Activated CD4-positive, alpha-beta memory T cell treated with anti-CD3 and anti-CD28 coated beads, Interleukin-2, amount 10 ng/mL, durations not matched to agents 7 days and 5 days (primary cell): Measurements from ENCODE around the gene CYB561A3. TPM values are rescaled to one million over a fixed set of nuclear protein-coding genes. Genes with fewer than 3 reads are reported as not detected.

Experiments
- CTCF ChIA-PET: fragments of 350-600 bp; sonication (Branson Sonifier 250); formaldehyde crosslinking; loops from one replicate; lab custom pipeline; 2021; ENCODE audit warnings: antibody characterized with exemption, inconsistent platforms; lab: Charles Lee
- POLR2A ChIA-PET: fragments of 350-600 bp; sonication (Branson Sonifier 250); formaldehyde crosslinking; loops from one replicate; lab custom pipeline; 2021; ENCODE audit warnings: antibody characterized with exemption; lab: Charles Lee
- DNase-seq: peaks from one replicate; pipeline ENCODE4 v3.0.0-alpha.2; 2020
- H3K27ac Mint-ChIP-seq: one replicate; pipeline ENCODE4 v1.8.0; 2021; ENCODE audit warnings: mild to moderate bottlenecking, mixed read lengths
- H3K27me3 Mint-ChIP-seq: one replicate; pipeline ENCODE4 v1.8.0; 2021; ENCODE audit warnings: mixed read lengths
- H3K36me3 Mint-ChIP-seq: one replicate; pipeline ENCODE4 v1.8.0; 2021; ENCODE audit warnings: low read depth, mixed read lengths
- H3K4me1 Mint-ChIP-seq: one replicate; pipeline ENCODE4 v1.8.0; 2021; ENCODE audit warnings: mixed read lengths
- H3K4me3 Mint-ChIP-seq: one replicate; pipeline ENCODE4 v1.8.0; 2021; ENCODE audit warnings: mild to moderate bottlenecking, mixed read lengths
- H3K9me3 Mint-ChIP-seq: one replicate; pipeline ENCODE4 v1.8.0; 2021; ENCODE audit warnings: mixed read lengths
- total RNA-seq, 2 experiments: library from RNA; stranded (reverse); gene quantifications; one replicate each; pipeline ENCODE4 v1.2.3, GENCODE V29; 2021

CYB561A3 gene
- total RNA-seq = 10 to 100 TPM; 36.0 to 38.6 TPM

GRCh38 chr11:61361741-61362541 lies at the start of gene CYB561A3, which contains the start of gene TMEM138:
TSS of gene CYB561A3 (minus strand) at chr11:61361882. CDS start at chr11:61356713, 5,169 bp downstream.
TSS of gene TMEM138 (plus strand) at chr11:61362374. CDS start at chr11:61364391, 2,017 bp downstream.
- ChIA-PET CTCF (interaction anchor here (0.9 to 10.0 kb wide), 10 partner anchors 12 to 448 kb away, joined by 3 to 153 read pairs (median 5); partner anchors contain the start of genes CPSF7, DDB1, SDHAF2 and TKFC), POLR2A (interaction anchor here (0.6 to 5.3 kb wide), 38 partner anchors 9 to 1479 kb away, joined by 3 to 118 read pairs (median 4); partner anchors contain the start of genes CD5, CPSF7, DDB1 and FTH1)
- H3K4me1 Mint-ChIP-seq = peaks cover 43% of the 10 kb centered on the region
- H3K27me3 Mint-ChIP-seq = no peaks in the 10 kb centered on the region
- no peaks in the 10 kb centered on the region for H3K9me3 Mint-ChIP-seq
- peak; percentile 93 for DNase-seq
- H3K27ac Mint-ChIP-seq = peak within 1 kb of the TSS; percentile 97
- H3K4me3 Mint-ChIP-seq = peak within 1 kb of the TSS; percentile 98
- peaks cover 29% of the 10 kb centered on the region for H3K36me3 Mint-ChIP-seq

GRCh38 chr11:61406991-61407728 lies 45.5 kb upstream of the CYB561A3 start:
- no peaks in the 10 kb centered on the region for H3K27me3 Mint-ChIP-seq
- ChIA-PET CTCF (interaction anchor here (1.1 kb wide), 1 partner anchor 14 kb away, joined by 3 read pairs; the partner anchor contains the start of gene TMEM216), POLR2A (interaction anchor here (1.3 to 2.5 kb wide), 4 partner anchors 11 to 23 kb away, joined by 3 to 7 read pairs (median 5); partner anchors contain the start of genes CPSF7, SDHAF2 and TMEM216)
- H3K4me1 Mint-ChIP-seq = peaks cover 2% of the 10 kb centered on the region
- H3K36me3 Mint-ChIP-seq = peaks cover 75% of the 10 kb centered on the region
- H3K4me3 Mint-ChIP-seq = no peak overlapping the region
- no peak overlapping the region for H3K27ac Mint-ChIP-seq
- DNase-seq = no peak
- H3K9me3 Mint-ChIP-seq = no peaks in the 10 kb centered on the region

GRCh38 chr11:61406067-61406466 lies 44.4 kb upstream of the CYB561A3 start:
- Mint-ChIP-seq H3K4me1 (peaks cover 2% of the 10 kb centered on the region), H3K27me3 (no peaks in the 10 kb centered on the region), H3K27ac (no peak overlapping the region), H3K9me3 (no peaks in the 10 kb centered on the region), H3K36me3 (peaks cover 71% of the 10 kb centered on the region), H3K4me3 (no peak overlapping the region)
- POLR2A ChIA-PET = interaction anchor here (1.3 to 2.5 kb wide), 2 partner anchors 14 to 23 kb away, joined by 4 to 7 read pairs; partner anchors contain the start of genes CPSF7, SDHAF2 and TMEM216
- DNase-seq = no peak
- CTCF ChIA-PET = interaction anchor here (1.1 kb wide), 1 partner anchor 13 kb away, joined by 3 read pairs; the partner anchor contains the start of gene TMEM216

GRCh38 chr11:61404641-61405040 lies 43.0 kb upstream of the CYB561A3 start:
- H3K27ac Mint-ChIP-seq = peak overlapping the region; percentile 30
- H3K9me3 Mint-ChIP-seq = no peaks in the 10 kb centered on the region
- no peaks in the 10 kb centered on the region for H3K27me3 Mint-ChIP-seq
- H3K4me1 Mint-ChIP-seq = peaks cover 2% of the 10 kb centered on the region
- H3K36me3 Mint-ChIP-seq = peaks cover 71% of the 10 kb centered on the region
- no peak overlapping the region for H3K4me3 Mint-ChIP-seq
- POLR2A ChIA-PET = no interaction called here
- CTCF ChIA-PET = no interaction called here
- DNase-seq = no peak

GRCh38 chr11:61404103-61404502 lies 42.4 kb upstream of the CYB561A3 start:
- no peaks in the 10 kb centered on the region for H3K27me3 Mint-ChIP-seq
- peaks cover 71% of the 10 kb centered on the region for H3K36me3 Mint-ChIP-seq
- H3K4me3 Mint-ChIP-seq = no peak overlapping the region
- ChIA-PET POLR2A (no interaction called here), CTCF (no interaction called here)
- no peaks in the 10 kb centered on the region for H3K9me3 Mint-ChIP-seq
- no peak for DNase-seq
- H3K4me1 Mint-ChIP-seq = peaks cover 2% of the 10 kb centered on the region
- H3K27ac Mint-ChIP-seq = no peak overlapping the region

GRCh38 chr11:61403658-61404057 lies 42.0 kb upstream of the CYB561A3 start:
- Mint-ChIP-seq H3K4me1 (peaks cover 2% of the 10 kb centered on the region), H3K9me3 (no peaks in the 10 kb centered on the region), H3K27me3 (no peaks in the 10 kb centered on the region), H3K36me3 (peaks cover 73% of the 10 kb centered on the region), H3K4me3 (no peak overlapping the region), H3K27ac (no peak overlapping the region)
- no peak for DNase-seq
- ChIA-PET POLR2A (no interaction called here), CTCF (no interaction called here)

GRCh38 chr11:61401573-61401972 lies 39.9 kb upstream of the CYB561A3 start:
- H3K4me3 Mint-ChIP-seq = no peak overlapping the region
- no peaks in the 10 kb centered on the region for H3K4me1 Mint-ChIP-seq
- peaks cover 59% of the 10 kb centered on the region for H3K36me3 Mint-ChIP-seq
- POLR2A ChIA-PET = interaction anchor here (0.7 to 3.0 kb wide), 5 partner anchors 9 to 40 kb away, joined by 3 to 11 read pairs (median 6); partner anchors contain the start of genes CPSF7, CYB561A3, SDHAF2 and TMEM138
- no peaks in the 10 kb centered on the region for H3K27me3 Mint-ChIP-seq
- no peak for DNase-seq
- CTCF ChIA-PET = interaction anchor here (0.9 to 10.1 kb wide), 5 partner anchors 9 to 76 kb away, joined by 3 to 58 read pairs (median 5); partner anchors contain the start of gene TMEM216
- no peaks in the 10 kb centered on the region for H3K9me3 Mint-ChIP-seq
- H3K27ac Mint-ChIP-seq = no peak overlapping the region

GRCh38 chr11:61401173-61401572 lies 39.5 kb upstream of the CYB561A3 start:
- no peak overlapping the region for H3K27ac Mint-ChIP-seq
- peaks cover 56% of the 10 kb centered on the region for H3K36me3 Mint-ChIP-seq
- no peaks in the 10 kb centered on the region for H3K27me3 Mint-ChIP-seq
- ChIA-PET POLR2A (interaction anchor here (0.7 to 3.0 kb wide), 4 partner anchors 9 to 39 kb away, joined by 3 to 11 read pairs (median 8); partner anchors contain the start of genes CPSF7, CYB561A3, SDHAF2 and TMEM138), CTCF (interaction anchor here (1.4 to 10.1 kb wide), 4 partner anchors 9 to 76 kb away, joined by 4 to 58 read pairs (median 7); partner anchors contain the start of gene TMEM216)
- no peak overlapping the region for H3K4me3 Mint-ChIP-seq
- DNase-seq = no peak
- H3K4me1 Mint-ChIP-seq = no peaks in the 10 kb centered on the region
- no peaks in the 10 kb centered on the region for H3K9me3 Mint-ChIP-seq

GRCh38 chr11:61392981-61393595 lies 31.4 kb upstream of the CYB561A3 start:
- peaks cover 25% of the 10 kb centered on the region for H3K4me1 Mint-ChIP-seq
- peak overlapping the region; percentile 80 for H3K4me3 Mint-ChIP-seq
- peak overlapping the region; percentile 85 for H3K27ac Mint-ChIP-seq
- CTCF ChIA-PET = interaction anchor here (0.9 to 10.1 kb wide), 10 partner anchors 8 to 59 kb away, joined by 3 to 58 read pairs (median 4); partner anchors contain the start of genes CYB561A3 and TMEM138
- DNase-seq = no peak
- POLR2A ChIA-PET = interaction anchor here (0.9 to 5.4 kb wide), 14 partner anchors 8 to 130 kb away, joined by 3 to 50 read pairs (median 6); partner anchors contain the start of genes CPSF7, CYB561A3, DDB1 and SDHAF2
- H3K36me3 Mint-ChIP-seq = peaks cover 17% of the 10 kb centered on the region
- no peaks in the 10 kb centered on the region for H3K27me3 Mint-ChIP-seq
- H3K9me3 Mint-ChIP-seq = peaks cover 6% of the 10 kb centered on the region

GRCh38 chr11:61390161-61390560 lies 28.5 kb upstream of the CYB561A3 start:
- Mint-ChIP-seq H3K27me3 (no peaks in the 10 kb centered on the region), H3K27ac (no peak overlapping the region), H3K4me3 (no peak overlapping the region), H3K9me3 (peaks cover 6% of the 10 kb centered on the region), H3K36me3 (peaks cover 5% of the 10 kb centered on the region), H3K4me1 (peaks cover 32% of the 10 kb centered on the region)
- ChIA-PET CTCF (interaction anchor here (0.8 to 5.6 kb wide), 3 partner anchors 48 to 136 kb away, joined by 3 to 48 read pairs (median 5); no protein-coding TSS in a partner anchor), POLR2A (interaction anchor here (0.9 to 5.4 kb wide), 4 partner anchors 28 to 56 kb away, joined by 3 to 50 read pairs (median 16); partner anchors contain the start of genes CPSF7, CYB561A3, DDB1 and SDHAF2)
- no peak for DNase-seq
